HG03175 (cell line): Measurements from ENCODE around the gene SAFB.

Experiments used
- ATAC-seq: cut with Tn5 transposase; IDR thresholded peaks from one replicate; pipeline ENCODE4 v1.9.1; 2021; ENCODE audit warnings: mild to moderate bottlenecking, moderate library complexity; ENCODE audit not compliant: unreplicated experiment

The SAFB gene

GRCh38 chr19:5664515-5664914 lies 41.6 kb downstream of the SAFB start:
- ATAC-seq: no peak

GRCh38 chr19:5665781-5666513 lies 43.1 kb downstream of the SAFB start:
- no peak for ATAC-seq

GRCh38 chr19:5666921-5667610 lies 44.2 kb downstream of the SAFB start:
- ATAC-seq: no peak

- no peak for ATAC-seq
Observed at GRCh38 chr19:5667751-5668271, 44.9 kb downstream of the SAFB start.

- no peak for ATAC-seq
Observed at GRCh38 chr19:5669212-5669611, 46.3 kb downstream of the SAFB start.

DNA sequence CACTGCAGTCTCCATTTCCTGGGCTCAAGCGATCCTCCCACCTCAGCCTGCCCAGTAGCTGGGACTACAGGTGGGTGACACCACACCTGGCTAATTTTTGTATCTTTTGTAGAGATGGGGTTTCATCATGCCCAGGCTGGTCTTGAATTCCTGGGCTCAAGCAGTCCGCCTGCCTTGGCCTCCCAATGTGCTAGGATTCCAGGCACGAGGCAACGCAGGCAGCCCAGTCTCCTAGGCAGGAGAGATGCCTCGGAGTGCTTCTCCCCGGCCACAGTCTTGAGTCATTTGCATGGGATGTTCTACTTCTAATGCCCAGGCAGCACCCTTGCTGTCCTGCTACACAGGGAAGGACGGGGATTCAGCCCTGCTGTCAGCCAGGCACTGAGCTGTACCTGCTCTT lies 48.7 kb downstream of the SAFB start:
- no peak for ATAC-seq

GRCh38 chr19:5672708-5673459 lies 50.0 kb downstream of the SAFB start:
- ATAC-seq: no peak

DNA sequence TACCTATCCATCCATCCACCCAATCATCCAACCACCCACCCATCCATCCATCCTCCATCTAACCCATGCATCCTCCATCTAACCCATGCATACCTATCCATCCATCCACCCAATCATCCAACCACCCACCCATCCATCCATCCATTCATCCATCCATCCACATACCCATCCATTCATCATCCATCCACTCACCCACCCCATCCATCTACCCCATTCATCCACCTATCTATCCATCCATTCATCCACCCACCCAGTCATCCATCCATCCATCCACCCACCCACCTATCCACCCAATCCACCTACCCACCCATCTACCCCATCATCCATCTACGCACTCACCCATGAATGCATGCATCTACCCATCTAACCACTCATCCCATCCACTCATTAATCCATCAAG lies 50.9 kb downstream of the SAFB start:
- no peak for ATAC-seq

DNA sequence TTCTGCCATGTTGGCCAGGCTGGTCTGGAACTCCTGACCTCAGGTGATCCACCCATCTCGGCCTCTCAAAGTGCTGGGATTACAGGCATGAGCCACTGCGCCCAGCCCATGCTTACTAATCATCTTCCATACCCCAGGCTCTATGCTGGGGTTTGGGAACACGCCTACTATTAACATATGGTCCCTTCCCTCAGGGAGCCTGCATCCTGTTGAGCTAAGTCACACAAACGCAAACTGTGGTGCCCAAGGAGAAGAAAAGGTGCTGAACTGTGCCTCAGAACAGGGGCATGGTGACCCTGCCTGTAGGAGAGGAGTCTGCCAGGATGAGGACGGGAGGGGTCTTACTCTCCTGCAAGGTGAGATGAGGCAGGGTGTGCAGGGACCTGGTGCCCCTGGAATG lies 51.8 kb downstream of the SAFB start:
- no peak for ATAC-seq

- no peak for ATAC-seq
Observed at GRCh38 chr19:5676105-5676771, 53.4 kb downstream of the SAFB start.

- no peak for ATAC-seq
Observed at GRCh38 chr19:5676772-5677105, 53.9 kb downstream of the SAFB start.

DNA sequence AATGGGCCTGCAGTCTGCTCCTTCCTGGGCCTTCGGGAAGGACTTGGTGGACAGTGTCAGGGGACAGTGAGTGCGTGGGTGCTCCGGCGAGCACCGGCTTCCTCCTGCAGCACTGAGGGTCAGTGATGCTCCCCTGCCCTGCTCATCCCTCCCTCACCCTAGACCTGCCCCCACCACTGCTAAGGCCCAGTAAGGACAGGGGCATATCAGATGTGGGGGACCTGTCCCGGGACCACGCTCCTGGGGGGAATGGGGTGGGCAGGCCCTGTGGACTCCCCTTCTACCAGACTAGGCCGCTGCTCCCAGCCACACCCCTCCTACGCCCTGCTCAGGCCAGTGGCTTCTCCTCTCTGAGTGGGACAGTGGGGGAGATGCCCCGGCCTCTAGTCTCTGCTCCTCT lies 54.3 kb downstream of the SAFB start:
- no peak for ATAC-seq

GRCh38 chr19:5677580-5677979 lies 54.7 kb downstream of the SAFB start:
- no peak for ATAC-seq

- no peak for ATAC-seq
Observed at GRCh38 chr19:5678071-5678718, 55.3 kb downstream of the SAFB start.

- ATAC-seq: no peak
Observed at GRCh38 chr19:5679289-5680083, 56.6 kb downstream of the SAFB start.

DNA sequence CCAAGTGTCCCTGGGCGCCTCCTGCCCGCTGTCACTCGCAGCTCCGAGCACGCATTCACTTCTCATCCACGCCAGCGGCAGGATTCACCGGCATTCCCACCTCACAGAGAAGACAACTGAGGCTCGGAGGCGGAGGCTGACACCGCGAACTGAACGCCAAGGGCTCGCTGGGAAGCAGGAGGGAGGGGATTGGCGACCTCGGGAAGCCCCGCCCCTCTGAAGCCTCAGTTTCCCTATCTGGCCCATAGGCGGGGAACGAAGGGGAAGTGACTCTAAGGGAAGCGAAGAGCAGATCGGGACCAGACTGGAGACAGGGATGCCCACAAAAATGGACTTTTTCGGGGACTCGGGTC lies 57.2 kb downstream of the SAFB start:
- ATAC-seq: no peak

DNA sequence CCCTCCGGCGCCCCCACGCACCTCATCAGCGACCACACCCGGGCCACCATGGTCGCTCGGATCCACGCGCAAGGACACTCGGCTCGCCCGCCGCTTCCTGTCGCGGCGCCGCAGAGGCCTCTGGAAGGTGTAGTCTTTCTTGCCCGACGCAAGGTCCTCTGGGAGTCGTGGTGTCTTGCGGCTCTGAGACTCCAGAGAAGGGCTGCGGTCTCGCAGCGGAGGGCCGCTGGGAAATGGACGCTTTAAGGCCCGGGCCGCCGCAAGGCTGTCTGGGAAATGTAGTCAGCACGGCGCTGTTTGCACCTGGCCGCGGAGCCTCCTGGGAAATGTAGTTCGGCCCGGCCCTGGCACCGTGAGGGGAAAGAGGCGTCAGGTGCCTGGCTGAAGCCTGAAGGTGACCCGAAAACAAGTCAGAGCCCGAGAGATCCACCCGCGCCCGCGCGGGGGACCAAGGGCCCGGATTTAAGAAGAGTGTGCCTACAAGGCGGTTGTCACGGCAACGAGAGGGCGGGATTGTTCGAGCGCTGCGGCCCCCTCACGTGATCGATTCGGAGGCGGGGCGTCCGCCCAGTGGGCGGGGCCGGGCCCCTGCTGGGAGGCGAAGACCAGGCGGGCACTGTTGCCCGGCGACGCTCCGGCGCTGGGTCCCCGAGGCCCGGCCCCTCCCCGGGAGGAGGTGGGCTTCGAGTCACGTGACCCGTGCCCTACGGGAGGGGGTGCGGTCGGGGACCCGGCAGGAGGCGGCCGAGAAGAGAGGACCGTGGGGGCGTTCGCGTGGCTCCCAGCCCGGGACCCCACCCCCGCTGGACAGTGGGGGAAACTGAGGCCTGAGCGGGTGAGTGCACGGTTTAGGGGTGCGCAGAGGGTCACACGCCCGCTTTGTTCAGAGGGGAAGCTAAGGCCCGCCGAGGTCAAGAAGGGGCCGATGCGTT lies 57.8 kb downstream of the SAFB start, which contains the start of the genes HSD11B1L and MICOS13:
Gene HSD11B1L (plus strand): TSS at position 591 of the 932 bp plus-strand sequence. CDS start 3,806 bp downstream, outside the sequence.
Gene MICOS13 (minus strand): TSS at position 80 of the 932 bp plus-strand sequence. CDS start 30 bp downstream, at position 50.
- ATAC-seq: peak; percentile 93

DNA sequence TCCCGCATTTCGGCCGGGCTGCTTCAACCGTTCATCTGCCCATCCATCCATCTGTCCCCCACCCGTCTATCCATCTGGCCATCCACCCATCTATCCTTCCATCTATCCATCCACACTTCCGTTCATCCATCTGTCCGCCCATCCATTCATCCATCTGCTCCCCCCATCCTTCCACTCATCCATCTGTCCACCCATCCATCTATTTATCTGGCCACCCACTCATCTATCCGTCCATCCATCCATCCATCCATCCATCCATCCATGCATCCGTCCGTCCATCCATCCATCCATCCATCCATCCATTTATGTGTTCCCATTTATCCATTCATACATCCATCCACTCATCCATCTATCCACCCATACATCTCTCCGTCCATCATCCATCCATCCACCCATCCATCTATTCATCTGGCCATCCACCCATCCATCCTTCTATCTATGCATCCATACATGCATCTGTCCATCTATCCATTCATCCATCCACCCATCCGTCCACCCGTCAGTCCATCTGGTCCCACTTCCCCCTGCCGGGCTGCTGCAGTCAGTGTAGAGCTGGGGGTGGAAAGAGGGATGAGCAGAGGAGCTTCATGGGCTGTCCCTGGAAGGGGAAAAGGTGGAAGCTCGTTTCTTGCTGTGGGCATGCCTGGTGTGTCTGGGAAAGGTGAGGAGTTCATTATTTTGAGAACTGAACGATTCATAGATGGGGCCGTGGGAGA lies 58.7 kb downstream of the SAFB start:
- no peak for ATAC-seq
